Psoas muscle (tissue), 8 donors: ENCODE measurements around the gene GATA2. TPM values are rescaled to one million over a fixed set of nuclear protein-coding genes. Genes with fewer than 3 reads are reported as not detected.

Experiments used
- ATAC-seq, 4 donors: fragments of 200-7000 bp; cut with Tn5 transposase; one replicate each; pipeline ENCODE4 v1.9.1; 2020; ENCODE audit warnings: moderate library complexity in 3 of 4, mild to moderate bottlenecking in 2 of 4
- DNase-seq, 2 donors: peaks; one replicate each; pipeline ENCODE4 v3.0.0-alpha.2; 2020
- H3K27ac ChIP-seq: fragments of 200-600 bp; one replicate; pipeline ENCODE4 v1.8.0; 2022
- H3K27me3 ChIP-seq, 3 donors: fragments of 200-600 bp in 1 of 3; one replicate each; pipeline versions ENCODE4 v1.6.1 to v1.8.0; 2013 to 2022; ENCODE audit warnings: low read length in 2 of 3, mild to moderate bottlenecking in 2 of 3, moderate library complexity in 1 of 3; ENCODE audit not compliant: insufficient read depth in 3 of 3
- H3K36me3 ChIP-seq, 2 donors: fragments of 200-600 bp in 1 of 2; one replicate each; pipeline versions ENCODE4 v1.6.1 to v1.8.0; 2013 to 2022; ENCODE audit warnings: low read depth in 1 of 2, mild to moderate bottlenecking in 1 of 2, moderate library complexity in 1 of 2; ENCODE audit not compliant: insufficient read depth in 1 of 2
- H3K4me1 ChIP-seq: fragments of 200-600 bp; one replicate; pipeline ENCODE4 v1.8.0; 2022
- H3K4me3 ChIP-seq: fragments of 200-600 bp; one replicate; pipeline ENCODE4 v1.8.0; 2022; ENCODE audit warnings: mild to moderate bottlenecking
- H3K9me3 ChIP-seq: fragments of 200-600 bp; one replicate; pipeline ENCODE4 v1.8.0; 2022
- CTCF ChIP-seq: fragments of 200-600 bp; IDR thresholded peaks from one replicate; pipeline ENCODE4 v1.8.0; 2022; ENCODE audit warnings: antibody characterized with exemption
- WGBS, 3 donors: extraction: QIAGEN DNeasy Blood & Tissue Kit; methylation state at CpG; one replicate each; pipeline versions ENCODE4 v1.1.6 to v1.1.7; 2013; 5-methylcytosine and 5-hydroxymethylcytosine counted together
- intact Hi-C, 2 donors: fragments of 100-400 bp; cut with DNase I; formaldehyde crosslinking; loops; one replicate each; pipeline versions ENCODE4 v1.11.0 to v1.14.2; 2022
- polyA plus RNA-seq, 3 donors: library from polyadenylated mRNA; stranded (reverse); fragments of 200-250 nt; gene quantifications; one replicate each; pipeline ENCODE4 v1.2.3, GENCODE V29; 2013
- total RNA-seq, 4 donors: library from RNA; stranded (reverse); fragmentation: NEBNext Ultra II Directional in 2 of 4; extraction: Animal tissue kit (Norgen Biotek cat#: 25700) in 2 of 4; gene quantifications; one replicate each; pipeline versions ENCODE4 v1.2.1 to v1.2.4, GENCODE V29; 2021 to 2023
- donor health status: healthy with polysubstance abuse.
- donor health status: DM: no; HTN: no; CAD: no; lungs with moderate emphysema.
- donor health status: Bipolar disorder and iron deficiency.
- donor health status: healthy.
- donor health status: DM: yes; HTN: yes; CAD: no.
- donor health status: DM: no; HTN: no; CAD: no.
- donor health status: DM: no; HTN: no; CAD: no.
- donor health status: DM: yes; HTN: yes; CAD: no.

GATA2 gene
- total and polyA plus RNA-seq, 7 donors, result 4.2 to 8.8 (median 6.5) TPM

GRCh38 chr3:128461731-128462130, 31.3 kb downstream of the GATA2 start:
- WGBS, 3 donors, result 74 to 85% (median 74%) methylated on average over 12 of the region's 12 CpGs
- Histone ChIP-seq H3K27me3 (peaks cover 0 to 11% (median 3%) of the 10 kb centered on the region in 3 donors), H3K36me3 (no peaks in the 10 kb centered on the region), H3K27ac (no peak overlapping the region), H3K9me3 (no peaks in the 10 kb centered on the region), H3K4me3 (no peak overlapping the region), H3K4me1 (no peaks in the 10 kb centered on the region)
- no peak for TF ChIP-seq CTCF
- no peak for ATAC-seq
- DNase-seq, result no peak
- intact Hi-C loops, result no loop called here

DNA sequence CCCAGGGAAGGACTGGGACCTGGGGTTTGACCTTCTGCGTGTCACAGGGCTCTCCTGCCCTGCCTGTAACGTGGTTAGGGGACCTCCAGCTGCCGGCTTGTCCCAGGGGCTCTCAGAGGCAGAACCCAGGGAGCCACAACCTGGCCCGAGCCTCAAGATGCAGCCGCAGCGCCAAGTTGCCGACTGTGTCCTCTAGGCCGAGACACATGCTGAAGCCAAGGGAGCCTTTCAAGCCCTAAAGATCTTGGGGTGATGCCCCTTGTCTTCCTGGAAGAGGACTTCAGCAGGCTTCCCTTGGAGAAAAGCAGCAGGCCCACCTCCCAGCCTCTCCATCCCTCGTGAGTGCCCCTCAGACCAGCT, 33.6 kb downstream of the GATA2 start:
- ATAC-seq, result no peak
- intact Hi-C loops, result no loop called here
- WGBS, 3 donors, result 73 to 79% (median 79%) methylated on average over 9 of the region's 9 CpGs
- Histone ChIP-seq H3K9me3 (no peaks in the 10 kb centered on the region), H3K27ac (no peak overlapping the region), H3K27me3 (peaks cover 0 to 9% (median 3%) of the 10 kb centered on the region in 3 donors), H3K36me3 (no peaks in the 10 kb centered on the region), H3K4me3 (no peak overlapping the region), H3K4me1 (no peaks in the 10 kb centered on the region)
- no peak for TF ChIP-seq CTCF
- DNase-seq, result no peak

DNA sequence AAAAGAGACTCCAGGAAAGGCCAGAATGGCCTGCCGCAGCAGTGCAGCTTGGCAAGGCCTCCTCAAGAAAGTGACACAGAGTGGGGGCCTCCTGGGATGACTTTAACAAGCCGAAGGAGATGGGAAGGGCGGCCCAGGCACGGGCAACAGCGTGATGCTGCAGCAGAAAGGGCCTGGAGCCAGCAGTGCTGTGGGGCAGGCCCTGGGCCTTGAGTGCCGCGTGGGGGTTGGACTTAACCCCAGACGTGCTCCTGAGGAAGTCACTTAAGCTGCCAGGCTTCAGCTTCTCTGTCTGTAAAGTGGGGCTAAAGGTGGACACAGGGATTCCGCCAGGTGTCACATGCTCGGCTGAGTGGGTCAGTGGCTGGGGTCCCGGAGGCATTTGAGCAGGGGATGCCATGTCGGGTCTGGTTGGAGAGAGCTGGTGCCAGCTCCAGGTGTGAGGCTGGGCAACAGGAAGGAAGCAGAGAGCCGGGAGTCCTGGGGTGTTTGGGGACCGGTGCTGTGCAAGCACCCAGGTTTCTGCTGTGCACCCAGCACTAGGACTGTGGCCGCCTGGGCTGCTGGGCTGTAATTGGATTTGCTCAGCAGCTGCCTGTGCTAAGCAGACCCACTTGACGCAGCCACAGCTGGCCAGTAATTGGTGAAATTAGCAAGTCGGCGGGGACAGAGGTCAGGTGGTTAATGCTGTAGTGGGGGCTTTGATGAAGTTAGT, 34.1 kb downstream of the GATA2 start:
- 72 to 75% (median 72%) methylated on average over 18 of the region's 18 CpGs for WGBS, 3 donors
- no peak for DNase-seq
- intact Hi-C loops, result no loop called here
- no peaks in the 10 kb centered on the region for H3K4me1 ChIP-seq
- no peak overlapping the region for H3K27ac ChIP-seq
- no peak overlapping the region for H3K4me3 ChIP-seq
- no peaks in the 10 kb centered on the region for H3K36me3 ChIP-seq
- H3K9me3 ChIP-seq, result no peaks in the 10 kb centered on the region
- TF ChIP-seq CTCF, result no peak
- no peak for ATAC-seq
- H3K27me3 ChIP-seq, result peaks cover 0 to 10% (median 5%) of the 10 kb centered on the region in 3 donors

DNA sequence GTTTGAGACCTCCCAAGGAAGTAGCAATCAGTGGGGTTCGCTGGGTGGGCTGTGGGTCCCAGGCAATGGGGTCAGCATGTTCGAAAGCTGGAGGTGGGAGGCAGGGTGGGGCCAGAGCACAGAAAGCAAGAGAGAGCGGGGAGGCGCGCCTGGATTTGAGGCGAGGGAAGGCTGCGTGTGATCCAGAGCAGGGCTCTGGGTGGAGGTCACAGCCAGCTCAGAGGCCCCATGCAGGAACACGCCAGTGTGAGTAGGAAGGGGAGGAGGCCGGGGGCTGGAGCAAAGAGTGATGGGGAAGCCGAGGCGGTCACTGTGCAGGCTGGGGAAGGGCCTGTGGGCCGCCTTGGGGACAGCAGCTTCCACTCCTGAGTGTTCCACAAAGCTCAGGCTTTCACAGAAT, 35.1 kb downstream of the GATA2 start:
- Histone ChIP-seq H3K4me1 (no peaks in the 10 kb centered on the region), H3K36me3 (no peaks in the 10 kb centered on the region), H3K9me3 (no peaks in the 10 kb centered on the region), H3K27me3 (peaks cover 0 to 17% (median 5%) of the 10 kb centered on the region in 3 donors), H3K27ac (no peak overlapping the region), H3K4me3 (no peak overlapping the region)
- ATAC-seq (no peak), DNase-seq (no peak)
- no peak for TF ChIP-seq CTCF
- intact Hi-C loops, result no loop called here
- 87 to 89% (median 89%) methylated on average over 12 of the region's 12 CpGs for WGBS, 3 donors
